Activated T-cell treated with anti-CD3 and anti-CD28 coated beads, Interleukin-2, amount 50 U/mL, for 4 hours (primary cell): ENCODE data around the gene XG. TPM values are rescaled to one million over a fixed set of nuclear protein-coding genes. Genes with fewer than 3 reads are reported as not detected.
"Not testable (repeated sequence)": the region's sequence is repeated elsewhere in the genome, so short reads cannot be mapped to it uniquely, and the experiment has no call there.

Source experiments
- ATAC-seq, 2 donors: fragments of 200-7000 bp; cut with Tn5 transposase; one replicate each; pipeline ENCODE4 v1.10.0; 2021
- DNase-seq: peaks from one replicate; pipeline ENCODE4 v3.0.0-alpha.2; 2020
- H3K27me3 Mint-ChIP-seq: one replicate; pipeline ENCODE4 v1.8.0; 2021; ENCODE audit warnings: low read depth, mixed read lengths
- H3K36me3 Mint-ChIP-seq: one replicate; pipeline ENCODE4 v1.8.0; 2022; ENCODE audit warnings: mixed read lengths; ENCODE audit not compliant: insufficient read depth
- H3K4me1 Mint-ChIP-seq: one replicate; pipeline ENCODE4 v1.8.0; 2021; ENCODE audit warnings: low read depth, mixed read lengths
- H3K4me3 Mint-ChIP-seq: one replicate; pipeline ENCODE4 v1.8.0; 2021; ENCODE audit warnings: mild to moderate bottlenecking, moderate library complexity, mixed read lengths
- H3K9me3 Mint-ChIP-seq: one replicate; pipeline ENCODE4 v1.8.0; 2021; ENCODE audit warnings: mixed read lengths
- total RNA-seq, 3 donors: library from RNA; stranded (reverse); gene quantifications; one replicate each; pipeline ENCODE4 v1.2.1, GENCODE V29; 2021

XG gene
- total RNA-seq, 3 donors from 2014 or later = not detected

GRCh38 chrX:2717312-2717711, 34.5 kb upstream of the XG start:
- ATAC-seq = peak; percentile 57 to 66
- H3K36me3 Mint-ChIP-seq = peaks cover 38% of the 10 kb centered on the region
- DNase-seq = no peak
- H3K4me3 Mint-ChIP-seq = no peak overlapping the region
- no peaks in the 10 kb centered on the region for H3K9me3 Mint-ChIP-seq
- H3K4me1 Mint-ChIP-seq = peaks cover 36% of the 10 kb centered on the region
- H3K27me3 Mint-ChIP-seq = no peaks in the 10 kb centered on the region

- no peaks in the 10 kb centered on the region for H3K27me3 Mint-ChIP-seq
- DNase-seq (no peak), ATAC-seq (no peak)
- no peak overlapping the region for H3K4me3 Mint-ChIP-seq
- peaks cover 36% of the 10 kb centered on the region for H3K4me1 Mint-ChIP-seq
- H3K9me3 Mint-ChIP-seq = no peaks in the 10 kb centered on the region
- H3K36me3 Mint-ChIP-seq = peaks cover 49% of the 10 kb centered on the region
These were observed 33.0 kb upstream of the XG start for GRCh38 chrX:2718821-2719220.

DNA sequence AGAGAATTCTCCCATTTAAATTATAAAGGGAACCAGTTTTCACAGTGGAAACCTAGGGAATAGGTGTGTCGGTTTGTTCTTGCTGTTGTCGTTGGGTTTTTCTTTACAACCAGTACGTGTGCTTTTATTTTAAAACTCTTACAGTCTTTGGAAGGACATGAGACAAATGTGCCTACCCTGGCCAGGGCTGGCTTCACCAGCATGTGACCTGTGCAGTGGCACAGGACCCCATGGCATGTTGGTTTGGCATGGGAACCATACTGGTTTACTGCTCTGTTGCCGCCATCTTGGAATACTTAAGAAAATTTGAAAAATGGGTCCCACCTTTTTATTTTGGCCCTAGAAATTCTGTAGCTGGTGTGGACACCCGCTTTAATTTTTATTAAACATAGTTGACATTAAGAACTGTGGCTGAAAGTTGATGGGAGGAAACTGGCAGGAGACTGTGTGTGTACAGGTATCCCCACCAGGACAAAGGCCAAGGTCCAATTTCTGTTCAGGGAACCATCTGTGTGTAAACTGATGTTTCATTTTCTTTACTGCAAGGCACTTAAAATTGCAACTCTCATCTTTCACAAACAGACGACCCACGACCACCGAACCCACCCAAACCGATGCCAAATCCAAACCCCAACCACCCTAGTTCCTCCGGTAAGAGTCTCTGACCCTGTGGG, 31.9 kb upstream of the XG start:
- H3K4me1 Mint-ChIP-seq = peaks cover 28% of the 10 kb centered on the region
- H3K4me3 Mint-ChIP-seq = no peak overlapping the region
- DNase-seq (no peak), ATAC-seq (no peak)
- no peaks in the 10 kb centered on the region for H3K9me3 Mint-ChIP-seq
- peaks cover 48% of the 10 kb centered on the region for H3K36me3 Mint-ChIP-seq
- no peaks in the 10 kb centered on the region for H3K27me3 Mint-ChIP-seq

DNA sequence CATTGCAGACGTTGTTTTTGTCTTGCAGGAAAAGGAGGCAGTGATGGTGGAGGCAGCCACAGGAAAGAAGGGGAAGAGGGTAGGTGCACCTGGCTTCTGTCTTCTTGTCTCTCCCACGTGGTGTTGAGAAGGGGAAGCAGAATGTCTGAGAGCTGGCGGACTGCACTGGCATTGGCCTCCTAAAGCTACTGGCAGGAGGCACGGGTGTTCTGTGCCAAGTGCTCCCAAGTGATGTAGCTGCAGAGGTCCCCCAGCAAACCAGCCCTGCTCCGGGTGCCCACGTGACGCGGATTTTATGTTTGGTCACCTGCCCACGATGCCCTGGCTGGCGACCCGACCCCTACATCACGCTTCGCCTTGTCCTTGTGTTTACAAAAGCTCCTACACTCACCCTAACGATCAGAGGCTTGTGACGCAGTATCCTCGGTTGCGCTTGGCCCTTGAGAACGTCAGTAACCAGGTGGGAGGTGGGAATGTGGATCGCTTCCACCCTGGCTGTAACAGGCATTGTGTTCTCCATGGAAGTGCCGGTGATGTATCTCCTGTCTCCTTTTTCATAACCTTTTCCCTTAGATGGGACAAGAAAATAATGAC, 28.5 kb upstream of the XG start:
- H3K4me1 Mint-ChIP-seq = peaks cover 2% of the 10 kb centered on the region
- peaks cover 48% of the 10 kb centered on the region for H3K36me3 Mint-ChIP-seq
- no peak overlapping the region for H3K4me3 Mint-ChIP-seq
- no peaks in the 10 kb centered on the region for H3K9me3 Mint-ChIP-seq
- DNase-seq (no peak), ATAC-seq (no peak)
- H3K27me3 Mint-ChIP-seq = no peaks in the 10 kb centered on the region

DNA sequence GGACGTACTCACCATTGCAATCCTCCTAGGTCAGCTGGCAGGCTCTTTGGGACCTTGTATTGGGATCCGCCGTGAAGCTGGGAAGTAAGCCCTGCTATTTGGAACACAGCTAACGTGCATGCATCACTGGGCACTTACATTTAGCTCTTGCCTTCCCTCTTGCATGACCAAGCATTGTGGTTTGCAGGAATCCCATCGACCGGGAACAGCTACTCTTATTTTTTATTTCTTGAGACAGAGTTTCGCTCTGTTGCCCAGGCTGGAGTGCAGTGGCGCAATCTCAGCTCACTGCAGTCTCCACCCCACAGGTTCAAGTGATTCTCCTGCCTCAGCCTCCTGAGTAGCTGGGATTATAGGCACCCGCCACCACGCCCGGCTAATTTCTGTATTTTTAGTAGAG, 24.6 kb upstream of the XG start:
- not testable (repeated sequence) for H3K4me3 Mint-ChIP-seq, ATAC-seq, H3K27me3 Mint-ChIP-seq, H3K4me1 Mint-ChIP-seq, DNase-seq, H3K9me3 Mint-ChIP-seq
- H3K36me3 Mint-ChIP-seq = peaks cover 46% of the 10 kb centered on the region

- DNase-seq (no peak), ATAC-seq (no peak)
- no peaks in the 10 kb centered on the region for H3K4me1 Mint-ChIP-seq
- no peak overlapping the region for H3K4me3 Mint-ChIP-seq
- no peaks in the 10 kb centered on the region for H3K27me3 Mint-ChIP-seq
- no peaks in the 10 kb centered on the region for H3K9me3 Mint-ChIP-seq
- peaks cover 49% of the 10 kb centered on the region for H3K36me3 Mint-ChIP-seq
These were observed 19.8 kb upstream of the XG start for GRCh38 chrX:2732076-2732475.

GRCh38 chrX:2732649-2733048, 19.2 kb upstream of the XG start:
- Mint-ChIP-seq H3K27me3 (no peaks in the 10 kb centered on the region), H3K4me1 (no peaks in the 10 kb centered on the region), H3K36me3 (peaks cover 48% of the 10 kb centered on the region), H3K9me3 (no peaks in the 10 kb centered on the region), H3K4me3 (no peak overlapping the region)
- ATAC-seq (no peak), DNase-seq (no peak)

- Mint-ChIP-seq H3K9me3 (no peaks in the 10 kb centered on the region), H3K4me1 (no peaks in the 10 kb centered on the region), H3K36me3 (peaks cover 47% of the 10 kb centered on the region), H3K4me3 (no peak overlapping the region), H3K27me3 (no peaks in the 10 kb centered on the region)
- ATAC-seq = no peak
- no peak for DNase-seq
These were observed 18.6 kb upstream of the XG start for GRCh38 chrX:2733286-2733685.

- DNase-seq (no peak), ATAC-seq (no peak)
- Mint-ChIP-seq H3K4me1 (no peaks in the 10 kb centered on the region), H3K4me3 (no peak overlapping the region), H3K9me3 (no peaks in the 10 kb centered on the region), H3K36me3 (peaks cover 43% of the 10 kb centered on the region), H3K27me3 (no peaks in the 10 kb centered on the region)
These were observed 16.6 kb upstream of the XG start for GRCh38 chrX:2735270-2735669.

DNA sequence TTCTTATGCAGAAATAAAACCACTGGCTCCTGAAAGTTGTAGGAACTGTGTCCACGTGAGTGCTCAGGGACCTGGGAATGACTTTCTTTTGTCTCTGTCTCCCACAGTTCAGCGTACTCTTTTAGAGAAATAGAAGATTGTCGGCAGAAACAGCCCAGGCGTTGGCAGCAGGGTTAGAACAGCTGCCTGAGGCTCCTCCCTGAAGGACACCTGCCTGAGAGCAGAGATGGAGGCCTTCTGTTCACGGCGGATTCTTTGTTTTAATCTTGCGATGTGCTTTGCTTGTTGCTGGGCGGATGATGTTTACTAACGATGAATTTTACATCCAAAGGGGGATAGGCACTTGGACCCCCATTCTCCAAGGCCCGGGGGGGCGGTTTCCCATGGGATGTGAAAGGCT, 11.2 kb upstream of the XG start:
- no peak for ATAC-seq
- Mint-ChIP-seq H3K9me3 (no peaks in the 10 kb centered on the region), H3K27me3 (no peaks in the 10 kb centered on the region), H3K36me3 (peaks cover 40% of the 10 kb centered on the region), H3K4me3 (no peak overlapping the region), H3K4me1 (no peaks in the 10 kb centered on the region)
- no peak for DNase-seq

- no peak for ATAC-seq
- no peak for DNase-seq
- H3K9me3 Mint-ChIP-seq = no peaks in the 10 kb centered on the region
- no peaks in the 10 kb centered on the region for H3K27me3 Mint-ChIP-seq
- no peak overlapping the region for H3K4me3 Mint-ChIP-seq
- no peaks in the 10 kb centered on the region for H3K4me1 Mint-ChIP-seq
- H3K36me3 Mint-ChIP-seq = peaks cover 36% of the 10 kb centered on the region
These were observed 10.5 kb upstream of the XG start for GRCh38 chrX:2741386-2741785.

DNA sequence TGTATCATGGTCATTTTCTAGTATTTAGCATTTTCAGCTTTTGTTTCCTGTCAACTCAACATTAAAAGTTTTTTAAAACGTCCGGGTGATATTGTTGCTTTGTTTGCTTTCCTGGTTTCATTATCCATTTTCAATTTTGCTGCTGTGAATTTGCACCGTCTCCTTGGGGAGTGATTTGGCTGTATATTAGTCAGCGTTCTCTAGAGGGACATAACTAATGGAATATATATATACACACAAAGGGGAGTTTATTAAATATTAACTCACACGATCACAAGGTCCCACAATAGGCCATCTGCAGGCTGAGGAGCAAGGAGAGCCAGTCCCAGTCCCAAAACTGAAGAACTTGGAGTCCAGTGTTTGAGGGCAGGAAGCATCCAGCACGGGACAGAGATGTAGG, 5.6 kb upstream of the XG start:
- peaks cover 13% of the 10 kb centered on the region for H3K36me3 Mint-ChIP-seq
- H3K27me3 Mint-ChIP-seq, H3K9me3 Mint-ChIP-seq, ATAC-seq, H3K4me3 Mint-ChIP-seq, DNase-seq, H3K4me1 Mint-ChIP-seq: not testable (repeated sequence)

GRCh38 chrX:2748171-2748814, 3.5 kb upstream of the XG start:
- no peak for DNase-seq
- Mint-ChIP-seq H3K27me3 (no peaks in the 10 kb centered on the region), H3K4me3 (no peak overlapping the region), H3K9me3 (no peaks in the 10 kb centered on the region), H3K4me1 (no peaks in the 10 kb centered on the region), H3K36me3 (peaks cover under 1% of the 10 kb centered on the region)
- ATAC-seq = no peak

- H3K27me3 Mint-ChIP-seq = no peaks in the 10 kb centered on the region
- DNase-seq = no peak
- no peak overlapping the region for H3K4me3 Mint-ChIP-seq
- no peak for ATAC-seq
- no peaks in the 10 kb centered on the region for H3K4me1 Mint-ChIP-seq
- no peaks in the 10 kb centered on the region for H3K9me3 Mint-ChIP-seq
- no peaks in the 10 kb centered on the region for H3K36me3 Mint-ChIP-seq
These were observed 3.0 kb upstream of the XG start for GRCh38 chrX:2748815-2749188.

GRCh38 chrX:2751291-2751690, 549 bp upstream of the XG start:
- Mint-ChIP-seq H3K27me3 (peaks cover 2% of the 10 kb centered on the region), H3K4me3 (no peak overlapping the region), H3K36me3 (no peaks in the 10 kb centered on the region), H3K4me1 (no peaks in the 10 kb centered on the region), H3K9me3 (no peaks in the 10 kb centered on the region)
- ATAC-seq = no peak
- DNase-seq = no peak
